ENCODE data around the gene PRC1.

PRC1 gene

GRCh38 chr15:90955624-90956273, 38.6 kb downstream of the PRC1 start:
- no peak for DNase-seq (ENCODE audit: low spot score)

- peak; percentile 97 for DNase-seq (ENCODE audit: low spot score)
Observed at GRCh38 chr15:90954712-90955623, 39.4 kb downstream of the PRC1 start, which contains the start of gene RCCD1. TSS of gene RCCD1 (plus strand) at chr15:90954884. CDS start at chr15:90956735, 1,851 bp downstream.

GRCh38 chr15:90953947-90954711, 40.2 kb downstream of the PRC1 start:
- no peak for DNase-seq (ENCODE audit: low spot score)

- DNase-seq (ENCODE audit: low spot score) = no peak
Observed at GRCh38 chr15:90952901-90953677, 41.2 kb downstream of the PRC1 start.

- DNase-seq (ENCODE audit: low spot score) = no peak
Observed at GRCh38 chr15:90950676-90951075, 43.7 kb downstream of the PRC1 start.

GRCh38 chr15:90949979-90950675, 44.2 kb downstream of the PRC1 start:
- no peak for DNase-seq (ENCODE audit: low spot score)

- DNase-seq (ENCODE audit: low spot score) = no peak
Observed at GRCh38 chr15:90948506-90948905, 45.8 kb downstream of the PRC1 start.

GRCh38 chr15:90947577-90948357, 46.6 kb downstream of the PRC1 start:
- DNase-seq (ENCODE audit: low spot score) = no peak

GRCh38 chr15:90946941-90947576, 47.3 kb downstream of the PRC1 start:
- DNase-seq (ENCODE audit: low spot score) = no peak

- DNase-seq (ENCODE audit: low spot score) = no peak
Observed at GRCh38 chr15:90946538-90946937, 47.8 kb downstream of the PRC1 start.

- no peak for DNase-seq (ENCODE audit: low spot score)
Observed at GRCh38 chr15:90945091-90945490, 49.2 kb downstream of the PRC1 start.

GRCh38 chr15:90942354-90943120, 51.8 kb downstream of the PRC1 start:
- no peak for DNase-seq (ENCODE audit: low spot score)

GRCh38 chr15:90941038-90941437, 53.3 kb downstream of the PRC1 start:
- no peak for DNase-seq (ENCODE audit: low spot score)

GRCh38 chr15:90939756-90940155, 54.6 kb downstream of the PRC1 start:
- no peak for DNase-seq (ENCODE audit: low spot score)

GRCh38 chr15:90938261-90938660, 56.1 kb downstream of the PRC1 start:
- no peak for DNase-seq (ENCODE audit: low spot score)

- DNase-seq (ENCODE audit: low spot score) = no peak
Observed at GRCh38 chr15:90936823-90937222, 57.5 kb downstream of the PRC1 start.

GRCh38 chr15:90934949-90935751, 59.2 kb downstream of the PRC1 start, which contains the start of gene UNC45A:
TSS of gene UNC45A (plus strand) at chr15:90935285. CDS start at chr15:90935325, 40 bp downstream.
- DNase-seq (ENCODE audit: low spot score) = peak; percentile 95
